Mesangial cell (primary cell): ENCODE data around the gene ZNF567. TPM values are rescaled to one million over a fixed set of nuclear protein-coding genes. Genes with fewer than 3 reads are reported as not detected.

Source experiments
- total RNA-seq: library from RNA; depleted of rRNA; stranded (reverse); fragments of >200 nt; gene quantifications from 2 replicates; pipeline ENCODE4 v1.2.3, GENCODE V29; 2015

ZNF567 gene
- 2.3 and 2.9 TPM in 2 replicates for total RNA-seq

GRCh38 chr19:36687214-36688056 lies at the start of gene ZNF567:
TSS of gene ZNF567 (plus strand) at chr19:36687612. CDS start at chr19:36694868, 7,256 bp downstream.

Other genes starting within 250 kb of the ZNF567 start
- 3.9 and 7.5 TPM in 2 replicates for gene ZNF566, start 198.1 kb upstream of the ZNF567 start, total RNA-seq
- gene ZNF260, start 159.3 kb upstream of the ZNF567 start, total RNA-seq = 5.9 and 7.0 TPM in 2 replicates
- gene ZNF529, start 114.3 kb upstream of the ZNF567 start, total RNA-seq = 3.3 and 6.3 TPM in 2 replicates
- gene ZNF382, start 82.3 kb upstream of the ZNF567 start, total RNA-seq = 1.8 and 12.5 TPM in 2 replicates
- 2.1 and 3.9 TPM in 2 replicates for gene ZNF461, start 20.8 kb upstream of the ZNF567 start, total RNA-seq
- 1.6 and 2.6 TPM in 2 replicates for gene ZNF850, start 85.2 kb downstream of the ZNF567 start, total RNA-seq
- 0.81 and 2.3 TPM in 2 replicates for gene ZNF790, start 150.8 kb downstream of the ZNF567 start, total RNA-seq
- gene ZNF345, start 163.3 kb downstream of the ZNF567 start, total RNA-seq = 1.1 and 1.3 TPM in 2 replicates
- 1.5 and 1.6 TPM in 2 replicates for gene ZNF829, start 228.7 kb downstream of the ZNF567 start, total RNA-seq
- gene ZNF568, start 228.7 kb downstream of the ZNF567 start, total RNA-seq = 3.1 and 4.4 TPM in 2 replicates